Fibroblast of mammary gland (primary cell): ENCODE results near the gene CSNK1E.

Experiments
- DNase-seq: peaks from one replicate; pipeline ENCODE4 v3.0.0-alpha.2; 2010; ENCODE audit warnings: low read depth
- H3K4me3 ChIP-seq: 2 replicates; pipeline ENCODE4 v1.5.1; 2011; ENCODE audit warnings: low read depth, mild to moderate bottlenecking, low read length, moderate library complexity; ENCODE audit not compliant: control insufficient read depth
- TF ChIP-seq, protein P1 (sequence below): conservative IDR thresholded peaks from 2 replicates; pipeline ENCODE4 v1.5.1; 2011; ENCODE audit warnings: low read depth, low read length, inconsistent platforms; ENCODE audit not compliant: control insufficient read depth, insufficient read depth

The CSNK1E gene

DNA sequence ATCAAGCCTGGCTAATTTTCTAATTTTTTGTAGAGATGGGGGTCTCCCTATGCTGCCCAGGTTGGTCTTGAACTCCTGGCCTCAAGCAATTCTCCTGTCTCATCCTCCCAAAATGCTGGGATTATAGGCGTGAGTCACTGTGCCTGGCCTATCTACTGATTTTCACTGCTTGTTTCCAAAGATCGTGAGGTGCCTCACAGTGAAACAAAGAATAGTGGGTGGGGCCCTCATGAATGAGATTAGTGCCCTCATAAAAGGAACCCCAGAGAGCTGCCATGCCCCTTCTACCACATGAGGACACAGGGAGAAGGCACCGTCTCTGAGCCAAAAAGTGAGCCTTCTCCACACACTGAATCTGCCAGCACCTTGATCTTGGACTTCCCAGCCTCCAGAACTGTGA is 67.9 kb downstream of the CSNK1E start:
- no peak for DNase-seq
- TF ChIP-seq, protein P1, sequence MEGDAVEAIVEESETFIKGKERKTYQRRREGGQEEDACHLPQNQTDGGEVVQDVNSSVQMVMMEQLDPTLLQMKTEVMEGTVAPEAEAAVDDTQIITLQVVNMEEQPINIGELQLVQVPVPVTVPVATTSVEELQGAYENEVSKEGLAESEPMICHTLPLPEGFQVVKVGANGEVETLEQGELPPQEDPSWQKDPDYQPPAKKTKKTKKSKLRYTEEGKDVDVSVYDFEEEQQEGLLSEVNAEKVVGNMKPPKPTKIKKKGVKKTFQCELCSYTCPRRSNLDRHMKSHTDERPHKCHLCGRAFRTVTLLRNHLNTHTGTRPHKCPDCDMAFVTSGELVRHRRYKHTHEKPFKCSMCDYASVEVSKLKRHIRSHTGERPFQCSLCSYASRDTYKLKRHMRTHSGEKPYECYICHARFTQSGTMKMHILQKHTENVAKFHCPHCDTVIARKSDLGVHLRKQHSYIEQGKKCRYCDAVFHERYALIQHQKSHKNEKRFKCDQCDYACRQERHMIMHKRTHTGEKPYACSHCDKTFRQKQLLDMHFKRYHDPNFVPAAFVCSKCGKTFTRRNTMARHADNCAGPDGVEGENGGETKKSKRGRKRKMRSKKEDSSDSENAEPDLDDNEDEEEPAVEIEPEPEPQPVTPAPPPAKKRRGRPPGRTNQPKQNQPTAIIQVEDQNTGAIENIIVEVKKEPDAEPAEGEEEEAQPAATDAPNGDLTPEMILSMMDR: no peak
- no peak overlapping the region for H3K4me3 ChIP-seq

DNA sequence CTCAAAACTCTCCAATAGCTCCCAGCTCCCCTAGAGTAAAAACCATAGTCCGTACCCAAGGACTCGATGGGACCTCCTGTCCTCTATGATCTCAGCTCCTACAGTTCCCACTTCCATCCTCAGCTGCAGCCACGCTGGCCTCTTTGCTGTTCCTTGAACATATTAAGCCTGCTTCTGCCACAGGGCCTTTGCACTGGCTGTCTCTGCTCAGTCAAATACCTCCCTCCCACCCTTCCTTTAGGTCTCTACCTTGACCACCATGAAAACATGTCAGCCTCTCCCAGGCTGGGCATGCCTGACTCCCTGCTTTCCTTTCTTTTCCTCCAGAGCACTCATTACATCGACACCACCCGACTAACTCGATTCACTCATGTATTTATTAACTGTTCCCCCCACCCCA is 69.0 kb downstream of the CSNK1E start:
- DNase-seq: no peak
- TF ChIP-seq, protein P1: no peak
- H3K4me3 ChIP-seq: no peak overlapping the region

DNA sequence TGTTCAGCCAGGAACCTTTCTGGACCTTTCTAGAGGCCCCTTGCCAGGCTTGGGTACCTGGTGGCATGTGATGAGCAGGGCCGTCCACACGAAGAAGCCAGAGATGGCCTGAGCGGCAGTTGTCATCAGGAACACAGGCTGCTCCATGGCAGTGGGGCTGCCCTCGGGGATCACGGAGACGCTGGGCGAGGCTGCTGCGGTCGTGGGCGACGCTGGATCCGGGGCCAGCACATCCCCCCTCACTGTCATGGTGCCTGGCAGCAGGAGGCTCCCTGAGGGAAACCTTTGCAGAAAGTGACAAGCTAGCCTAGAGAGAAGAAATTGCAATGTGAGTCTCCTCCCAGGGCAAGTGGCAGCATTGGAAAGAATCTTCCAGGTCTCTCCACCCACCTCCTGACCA is 69.5 kb downstream of the CSNK1E start:
- DNase-seq: no peak
- H3K4me3 ChIP-seq: no peak overlapping the region
- TF ChIP-seq, protein P1: no peak

DNA sequence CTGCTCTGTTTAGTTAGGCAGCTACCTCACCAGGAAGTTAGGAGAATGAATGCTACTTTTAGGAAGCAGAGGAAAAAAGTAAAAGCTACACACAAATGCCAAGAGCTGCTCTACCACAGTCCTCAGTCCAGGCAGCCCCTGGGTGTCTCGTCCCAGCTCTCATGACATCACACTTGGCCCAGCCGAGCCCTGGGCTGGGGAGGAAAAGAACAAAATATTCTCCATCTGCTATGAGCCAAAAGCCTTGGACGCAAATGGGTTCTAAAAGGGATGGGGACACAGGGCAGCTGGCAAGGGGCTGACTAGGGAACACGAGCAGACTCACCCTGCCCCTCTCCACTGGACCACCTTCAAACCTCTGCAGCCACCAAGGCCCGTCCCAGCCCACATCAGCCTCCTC is 70.5 kb downstream of the CSNK1E start:
- TF ChIP-seq, protein P1: no peak
- no peak overlapping the region for H3K4me3 ChIP-seq
- no peak for DNase-seq

DNA sequence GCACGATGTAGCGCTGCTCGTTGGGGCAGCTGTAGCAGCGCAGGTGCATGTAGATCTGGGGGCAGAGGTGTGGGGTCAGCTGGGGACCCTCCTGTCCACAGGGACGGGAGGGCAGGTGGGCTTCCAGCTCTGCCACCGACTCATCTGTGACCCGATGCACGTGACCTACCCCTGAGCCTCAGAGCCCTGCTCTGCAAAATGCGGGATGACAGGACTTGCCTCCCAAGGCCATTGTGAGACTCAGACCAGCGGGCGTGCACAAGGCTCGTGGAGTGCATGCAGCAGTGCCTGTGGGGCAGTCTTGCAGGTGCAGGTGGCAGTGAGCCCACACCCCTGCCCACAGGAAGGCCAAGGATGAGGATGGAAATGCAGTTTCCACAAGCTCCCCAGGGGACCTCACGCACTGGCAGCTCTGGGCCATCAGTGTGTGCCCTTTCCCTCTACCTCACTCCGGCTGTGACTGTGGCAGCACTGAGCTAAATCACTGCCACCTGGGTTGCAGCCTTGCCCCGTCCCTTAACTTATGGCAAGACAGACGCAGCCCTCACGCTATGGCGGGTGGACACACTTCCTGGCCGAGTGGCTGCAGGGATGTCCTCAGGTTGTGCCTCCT is 71.1 kb downstream of the CSNK1E start:
- TF ChIP-seq, protein P1: no peak

DNA sequence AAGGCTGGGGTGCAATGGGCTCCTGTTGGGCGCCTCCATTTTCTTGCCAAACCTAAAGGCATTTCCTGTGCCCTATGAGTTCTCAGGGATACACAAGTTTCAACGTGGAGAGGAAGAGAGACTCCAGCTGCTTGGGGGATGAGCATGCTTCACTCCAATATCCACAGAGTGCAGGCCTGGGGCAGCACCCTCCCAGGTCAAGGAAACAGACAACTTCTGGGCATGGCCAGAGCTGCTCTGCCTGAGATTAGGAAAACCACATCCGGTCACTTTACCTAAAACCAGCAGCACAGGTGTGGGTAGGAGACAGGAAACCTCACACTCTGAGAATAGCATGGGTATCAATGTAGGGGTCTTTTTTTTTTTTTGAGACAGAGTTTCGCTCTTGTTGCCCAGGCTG is 73.1 kb downstream of the CSNK1E start:
- TF ChIP-seq, protein P1: no peak
- no peak for DNase-seq
- H3K4me3 ChIP-seq: no peak overlapping the region

More for the DNA sequence above, 71.1 kb downstream of the CSNK1E start:
- H3K4me3 ChIP-seq: no peak overlapping the region
- DNase-seq: no peak
